Sigmoid colon (tissue), 4 donors: ENCODE results near the gene DHRS2.

Source experiments
- EP300 ChIP-seq, 4 donors: sonication (generic); formaldehyde crosslinking; IDR thresholded peaks; one replicate each; pipeline ENCODE4 v1.6.1; 2017; ENCODE audit warnings: antibody characterized with exemption in 4 of 4
- POLR2AphosphoS5 ChIP-seq, 4 donors: sonication (generic); formaldehyde crosslinking; IDR thresholded peaks; one replicate each; pipeline ENCODE4 v1.6.1; 2017; ENCODE audit warnings: antibody characterized with exemption in 4 of 4
- TF ChIP-seq, protein P1 (sequence below), 4 experiments: fragments of 450-650 bp in 3 of 4; fragments of 200-600 bp in 1 of 4; IDR thresholded peaks; one replicate each; pipeline ENCODE4 v1.5.1; 2016 to 2019; ENCODE audit warnings: antibody characterized with exemption in 4 of 4, mild to moderate bottlenecking in 3 of 4, moderate library complexity in 2 of 4

DNA sequence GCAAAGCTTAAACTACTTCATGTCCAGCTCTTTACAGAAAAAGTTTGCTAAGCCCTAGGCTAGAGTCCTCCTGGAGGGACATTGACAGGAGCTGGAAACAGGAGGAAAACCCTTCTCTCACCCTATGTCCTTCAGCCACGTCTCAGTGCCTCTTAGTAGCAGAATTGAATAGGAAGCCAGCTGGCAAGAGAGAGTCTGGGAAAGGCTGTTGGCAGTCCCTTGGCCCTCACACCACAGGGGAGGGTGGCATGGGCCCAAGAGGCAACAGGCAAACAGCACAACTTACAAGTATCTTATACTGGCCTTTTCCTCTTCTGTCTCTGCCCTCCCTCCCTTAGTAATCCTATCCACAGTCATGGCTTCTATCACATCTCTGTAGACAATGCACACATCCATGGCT lies 27.7 kb upstream of the DHRS2 start:
- TF ChIP-seq, protein P1, sequence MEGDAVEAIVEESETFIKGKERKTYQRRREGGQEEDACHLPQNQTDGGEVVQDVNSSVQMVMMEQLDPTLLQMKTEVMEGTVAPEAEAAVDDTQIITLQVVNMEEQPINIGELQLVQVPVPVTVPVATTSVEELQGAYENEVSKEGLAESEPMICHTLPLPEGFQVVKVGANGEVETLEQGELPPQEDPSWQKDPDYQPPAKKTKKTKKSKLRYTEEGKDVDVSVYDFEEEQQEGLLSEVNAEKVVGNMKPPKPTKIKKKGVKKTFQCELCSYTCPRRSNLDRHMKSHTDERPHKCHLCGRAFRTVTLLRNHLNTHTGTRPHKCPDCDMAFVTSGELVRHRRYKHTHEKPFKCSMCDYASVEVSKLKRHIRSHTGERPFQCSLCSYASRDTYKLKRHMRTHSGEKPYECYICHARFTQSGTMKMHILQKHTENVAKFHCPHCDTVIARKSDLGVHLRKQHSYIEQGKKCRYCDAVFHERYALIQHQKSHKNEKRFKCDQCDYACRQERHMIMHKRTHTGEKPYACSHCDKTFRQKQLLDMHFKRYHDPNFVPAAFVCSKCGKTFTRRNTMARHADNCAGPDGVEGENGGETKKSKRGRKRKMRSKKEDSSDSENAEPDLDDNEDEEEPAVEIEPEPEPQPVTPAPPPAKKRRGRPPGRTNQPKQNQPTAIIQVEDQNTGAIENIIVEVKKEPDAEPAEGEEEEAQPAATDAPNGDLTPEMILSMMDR (IDR thresholded peaks at IDR 0.05): no peak
- TF ChIP-seq POLR2AphosphoS5 (IDR thresholded peaks at IDR 0.05) (no peak), EP300 (IDR thresholded peaks at IDR 0.05) (no peak)
